H54 (cell line): ENCODE results near the gene BBOX1.
"Not testable (repeated sequence)": the region's sequence is repeated elsewhere in the genome, so short reads cannot be mapped to it uniquely, and the experiment has no call there.

Experiments
- DNase-seq: peaks from one replicate; pipeline ENCODE4 v3.0.0; 2011; ENCODE audit warnings: low spot score, mixed read lengths; ENCODE audit not compliant: insufficient read length
- FAIRE-seq: peaks from 3 replicates; lab custom pipeline; 2011; peaks lifted over from hg19 to GRCh38; lab: Jason Lieb, UNC
- POLR2A ChIP-seq: IDR thresholded peaks from 2 replicates; pipeline ENCODE4 v1.6.1; 2011; ENCODE audit warnings: low read depth, mild to moderate bottlenecking, low read length

BBOX1 gene

DNA sequence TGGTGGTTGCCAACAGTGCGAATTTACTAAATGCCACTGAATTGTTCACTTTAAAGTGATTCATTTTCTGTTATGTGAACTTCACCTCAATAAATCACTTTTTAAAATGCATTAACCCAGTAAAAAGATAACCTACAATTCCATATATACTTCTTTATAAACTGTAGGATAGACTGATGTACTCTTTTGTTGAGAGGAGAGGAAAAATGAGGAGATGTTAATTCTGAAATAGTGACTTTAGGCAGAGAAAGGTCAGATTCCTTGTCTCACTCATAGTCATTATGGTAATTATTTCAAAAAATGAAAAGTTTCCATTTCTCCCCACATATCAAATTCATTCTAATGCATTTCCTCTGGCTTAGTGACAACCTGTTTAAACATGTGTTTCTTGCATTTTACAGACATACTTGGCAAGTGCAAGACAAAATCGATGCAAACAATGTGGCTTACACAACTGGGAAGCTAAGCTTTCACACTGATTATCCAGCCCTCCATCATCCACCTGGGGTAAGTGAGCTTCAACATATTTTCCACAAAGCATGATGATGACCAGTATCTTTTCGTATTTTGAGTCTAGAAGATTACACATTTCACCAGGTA is 74.5 kb downstream of the BBOX1 start:
- TF ChIP-seq POLR2A: no peak
- DNase-seq: no peak
- FAIRE-seq: no peak

DNA sequence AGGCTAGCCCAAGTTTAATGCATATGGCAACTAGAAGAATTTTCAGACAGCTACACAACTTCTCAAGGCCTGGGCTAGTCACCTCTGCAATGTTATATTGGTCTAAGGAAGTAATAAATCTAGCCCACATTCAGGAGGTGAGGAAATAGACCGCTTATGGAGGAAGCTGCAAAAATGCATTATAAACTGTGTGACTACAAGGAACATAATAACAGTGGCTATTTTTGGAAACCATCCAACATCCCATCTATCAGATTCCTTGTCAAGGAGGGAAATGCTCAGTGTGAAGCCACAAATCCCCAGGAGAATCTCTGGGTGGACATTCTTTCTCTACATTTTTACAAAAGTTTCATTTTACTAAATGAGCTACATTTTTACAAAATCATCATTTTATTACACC is 76.1 kb downstream of the BBOX1 start:
- DNase-seq (no peak), FAIRE-seq (no peak)

DNA sequence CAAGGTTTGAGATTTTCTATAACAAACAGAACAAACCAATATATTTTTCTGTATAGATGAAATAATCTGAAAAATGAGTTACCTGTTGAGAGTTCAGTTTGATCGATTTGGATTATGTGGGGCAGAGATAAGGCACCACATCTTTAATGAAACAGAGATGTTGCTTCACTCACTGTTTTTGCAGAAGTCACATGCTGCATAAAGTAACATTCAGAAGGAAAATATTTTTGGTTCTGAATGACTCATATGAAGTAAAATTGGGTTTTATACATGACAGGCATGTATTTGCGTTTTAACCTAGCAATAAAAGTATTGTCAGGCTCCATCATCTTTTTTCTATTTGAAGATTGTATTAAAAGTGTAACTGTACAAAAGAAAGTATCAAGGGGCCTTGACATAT is 77.8 kb downstream of the BBOX1 start:
- no peak for TF ChIP-seq POLR2A
- FAIRE-seq: no peak
- DNase-seq: no peak

More for the DNA sequence above, 76.1 kb downstream of the BBOX1 start:
- no peak for TF ChIP-seq POLR2A

DNA sequence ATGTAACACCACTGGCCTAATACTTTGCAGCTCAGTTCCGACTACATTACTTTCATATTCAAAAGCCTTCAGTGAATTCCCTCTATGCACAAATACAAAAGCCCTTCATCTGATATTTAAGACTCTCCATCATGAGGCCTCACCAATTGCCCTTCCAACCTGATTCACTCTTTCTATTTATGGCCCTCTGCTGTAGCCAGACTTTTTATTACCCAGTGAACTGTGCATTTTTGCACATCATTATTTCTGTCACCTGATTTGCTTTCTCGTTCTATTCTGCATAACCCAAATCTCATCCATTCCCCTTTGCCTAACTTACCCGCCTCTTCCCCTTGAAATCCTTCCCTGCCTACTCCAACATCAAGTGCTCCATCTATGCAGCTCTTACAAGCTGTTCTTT is 78.3 kb downstream of the BBOX1 start:
- no peak for TF ChIP-seq POLR2A
- DNase-seq: no peak
- FAIRE-seq: no peak

DNA sequence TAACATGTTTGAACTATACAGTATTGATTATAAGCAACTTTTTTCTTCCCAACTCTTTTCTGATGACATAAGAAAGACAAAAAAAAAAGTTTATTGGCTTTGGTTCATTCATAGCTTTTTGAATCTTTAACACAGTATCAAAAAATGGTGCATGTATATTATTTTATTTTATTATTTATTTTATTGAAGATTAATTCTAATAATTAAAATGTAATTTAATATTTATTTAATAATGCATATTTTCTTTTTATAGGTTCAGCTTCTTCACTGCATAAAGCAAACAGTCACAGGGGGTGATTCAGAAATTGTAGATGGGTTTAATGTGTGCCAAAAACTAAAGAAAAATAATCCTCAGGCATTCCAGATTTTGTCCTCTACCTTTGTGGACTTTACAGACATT is 78.8 kb downstream of the BBOX1 start:
- TF ChIP-seq POLR2A: no peak
- no peak for DNase-seq
- no peak for FAIRE-seq

DNA sequence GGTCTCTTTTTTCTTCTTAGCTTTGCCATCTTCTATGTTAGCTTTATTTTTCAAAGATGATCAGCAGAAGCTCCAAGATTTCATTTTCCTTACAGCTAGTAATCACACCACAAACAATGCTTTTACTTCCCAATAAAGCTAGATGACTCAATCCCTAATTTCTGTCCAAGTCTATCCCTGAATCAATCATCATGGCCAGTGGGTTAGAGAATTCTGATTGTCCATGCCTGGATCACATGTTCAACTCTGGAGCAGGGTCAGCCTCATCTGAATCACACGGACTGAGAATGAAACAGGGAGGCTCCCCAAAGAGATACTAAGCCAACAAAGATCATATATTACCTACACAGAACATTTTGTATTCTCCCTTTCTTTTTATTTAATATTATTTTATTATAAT is 79.6 kb downstream of the BBOX1 start:
- no peak for FAIRE-seq
- no peak for DNase-seq
- TF ChIP-seq POLR2A: no peak

DNA sequence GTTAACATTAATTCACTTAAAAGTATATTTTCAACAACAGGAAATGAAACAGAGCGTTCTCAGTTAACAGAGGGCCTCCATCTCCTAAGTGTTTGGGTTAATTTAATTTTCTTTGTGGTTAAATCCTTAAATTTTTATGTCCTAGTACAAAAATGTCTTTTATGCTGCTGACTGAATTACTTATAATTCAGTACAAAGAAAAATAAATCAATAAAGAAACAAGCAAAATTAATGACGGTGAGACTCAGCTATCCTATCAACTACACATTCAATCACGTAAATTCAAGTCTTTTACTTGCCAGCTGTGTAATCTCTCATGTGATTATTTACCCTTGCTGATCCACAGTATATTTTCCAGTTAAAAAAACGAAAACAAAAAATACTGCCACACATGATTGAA is 81.4 kb downstream of the BBOX1 start:
- no peak for FAIRE-seq
- no peak for DNase-seq
- TF ChIP-seq POLR2A: no peak

DNA sequence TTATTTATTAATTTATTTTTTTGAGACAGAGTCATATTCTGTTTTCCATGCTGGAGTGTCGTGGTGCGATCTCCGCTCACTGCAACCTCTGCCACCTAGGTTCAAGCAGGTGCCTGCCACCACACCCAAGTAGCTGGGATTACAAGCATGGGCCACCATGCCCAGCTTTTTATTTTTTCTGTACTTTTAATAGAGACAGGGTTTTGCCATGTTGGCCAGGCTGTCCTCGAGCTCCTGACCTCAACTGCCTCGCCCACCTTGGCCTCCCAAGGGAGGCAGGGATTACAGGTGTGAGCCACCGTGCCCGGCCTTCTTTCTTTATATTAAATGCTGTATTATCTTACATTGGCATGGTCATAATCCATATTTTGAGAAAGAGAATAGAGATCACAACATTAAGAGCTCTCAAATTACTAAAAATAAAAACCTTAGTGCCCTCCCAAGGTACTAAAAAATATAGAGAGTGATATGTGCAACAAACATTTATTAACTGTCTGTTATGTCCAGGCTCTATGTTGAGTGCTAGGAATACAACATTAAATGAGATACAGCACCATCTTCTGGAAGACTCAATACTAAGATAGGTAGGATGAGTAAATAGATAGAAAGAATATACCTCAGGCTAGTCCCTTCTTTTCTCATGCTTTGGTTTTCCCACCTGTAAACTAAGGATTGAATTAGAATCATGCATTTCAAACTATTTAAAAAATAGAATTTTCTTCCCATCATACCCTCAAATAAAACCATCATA is 84.1 kb downstream of the BBOX1 start:
- DNase-seq (no peak), FAIRE-seq (no peak)
- TF ChIP-seq POLR2A: no peak

DNA sequence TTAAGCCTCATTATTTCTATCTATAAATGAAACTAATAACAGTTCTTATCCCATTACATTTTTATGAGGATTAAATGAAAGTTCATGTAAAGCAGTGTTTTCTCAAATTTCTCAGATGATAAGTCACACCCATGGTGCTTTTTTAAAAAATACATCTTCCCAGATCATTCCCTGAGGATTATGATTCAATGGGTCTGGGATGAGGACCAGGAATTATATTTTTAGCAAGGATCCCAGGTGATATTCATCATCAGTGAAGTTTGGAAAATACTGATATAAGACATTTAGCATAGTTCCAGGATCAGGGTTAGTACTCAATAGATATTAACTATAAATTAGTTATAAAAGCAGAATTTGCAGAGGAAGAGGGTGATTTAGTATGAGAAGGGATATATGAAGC is 89.1 kb downstream of the BBOX1 start:
- FAIRE-seq (no peak), DNase-seq (no peak)
- no peak for TF ChIP-seq POLR2A

DNA sequence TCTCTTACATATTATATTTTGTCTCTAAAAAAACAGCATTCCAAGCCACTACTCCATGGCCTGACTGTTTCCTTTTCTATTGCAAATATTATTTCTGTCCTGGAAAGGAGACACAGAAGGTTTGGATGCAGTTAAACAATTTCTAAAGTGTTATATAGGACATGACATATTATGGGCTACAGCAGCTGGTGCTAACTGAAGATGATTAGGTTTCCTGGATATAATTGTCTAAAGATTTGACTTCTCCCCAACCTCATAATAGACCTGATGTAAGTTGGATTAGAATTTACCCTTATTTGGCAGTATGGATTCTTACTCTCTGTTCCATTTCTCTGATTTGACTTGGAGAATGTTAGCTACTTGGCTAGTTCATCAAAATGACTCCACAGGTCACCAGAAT is 90.2 kb downstream of the BBOX1 start:
- TF ChIP-seq POLR2A: no peak
- DNase-seq (no peak), FAIRE-seq (no peak)

DNA sequence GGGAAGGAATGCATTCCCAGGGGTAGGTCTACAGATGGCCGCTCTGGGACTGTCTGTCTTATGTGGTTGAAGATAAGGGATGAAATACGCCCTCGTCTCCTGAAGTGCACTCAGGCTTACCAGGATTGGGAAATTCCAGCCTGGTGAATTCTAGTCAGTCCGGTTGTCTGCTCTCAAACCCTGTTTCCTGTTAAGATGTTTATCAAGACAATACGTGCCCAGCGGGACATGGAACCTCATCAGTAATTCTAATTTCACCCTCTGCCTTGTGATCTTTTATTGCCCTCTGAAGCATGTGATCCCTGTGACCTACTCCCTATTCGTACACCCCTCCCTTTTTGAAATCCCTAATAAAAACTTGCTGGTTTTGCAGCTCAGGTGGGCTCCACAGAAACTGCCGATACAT is 95.3 kb downstream of the BBOX1 start:
- DNase-seq: not testable (repeated sequence)

DNA sequence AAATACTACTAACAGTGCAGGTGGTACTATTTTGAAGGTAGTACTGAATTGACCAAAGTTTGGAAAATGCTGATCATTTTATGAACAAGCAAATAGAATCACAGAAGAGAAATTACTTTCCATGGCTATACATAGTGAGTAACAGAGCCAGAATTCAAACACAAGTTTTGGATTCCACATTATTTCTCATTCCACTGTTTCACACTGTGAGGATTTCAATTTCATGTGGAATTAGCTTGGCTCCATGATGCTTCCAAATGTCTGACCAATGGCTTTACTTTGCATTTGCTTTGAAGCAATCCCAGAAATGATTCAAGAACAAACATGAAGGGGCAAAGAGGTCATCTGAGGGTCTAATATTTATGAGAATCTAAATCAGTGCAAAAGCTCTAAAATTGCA is 98.1 kb downstream of the BBOX1 start:
- TF ChIP-seq POLR2A: no peak
- FAIRE-seq: no peak
- no peak for DNase-seq

More for the DNA sequence above, 95.3 kb downstream of the BBOX1 start:
- FAIRE-seq: not testable (repeated sequence)

DNA sequence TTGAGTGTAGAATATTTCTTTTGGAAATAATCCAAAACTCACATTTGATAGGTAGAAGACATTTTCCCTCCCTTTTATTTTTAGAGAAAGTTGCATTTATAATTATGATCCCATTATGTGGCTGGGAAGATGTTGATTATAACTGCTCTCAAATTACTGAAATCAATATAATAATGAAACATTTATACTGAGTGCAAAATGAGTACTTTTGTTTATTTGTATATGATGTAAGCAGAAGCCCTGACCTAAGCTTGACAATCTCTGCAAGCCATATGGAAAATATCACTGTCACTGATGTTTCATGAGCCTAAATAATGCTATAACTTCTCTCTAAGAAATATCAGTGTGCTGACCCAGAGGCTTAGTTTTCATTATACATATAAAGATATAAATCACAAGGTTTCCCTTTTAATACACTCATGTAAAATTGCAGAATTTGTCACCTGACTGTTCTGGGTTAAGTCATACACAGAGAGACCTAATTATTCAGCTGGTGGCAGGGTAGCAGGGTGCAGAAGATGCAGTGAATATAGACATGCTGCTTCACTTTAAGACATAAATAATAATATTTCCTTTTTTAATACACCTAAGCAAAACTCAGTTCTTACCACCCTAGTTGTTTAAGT is 99.2 kb downstream of the BBOX1 start:
- FAIRE-seq (no peak), DNase-seq (no peak)
- no peak for TF ChIP-seq POLR2A

DNA sequence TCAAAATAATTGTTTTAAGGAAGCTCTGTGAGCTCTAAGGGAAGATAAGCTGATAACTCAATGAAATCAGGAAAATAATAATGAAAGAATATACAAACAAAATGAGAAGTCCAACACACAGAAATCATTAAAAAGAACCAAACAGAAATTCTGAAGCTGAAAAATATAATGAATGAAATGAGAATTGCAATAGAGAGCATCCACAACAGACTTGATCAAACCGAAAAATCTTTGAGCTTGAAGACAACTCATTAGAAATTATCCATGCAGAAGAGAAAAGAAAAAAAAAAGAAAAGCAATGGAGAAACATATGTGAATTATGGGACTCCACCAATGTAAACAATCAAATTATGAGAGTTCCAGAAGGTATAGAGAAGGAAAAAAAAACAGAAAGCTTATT is 101.0 kb downstream of the BBOX1 start:
- DNase-seq (no peak), FAIRE-seq (no peak)
- TF ChIP-seq POLR2A: no peak

DNA sequence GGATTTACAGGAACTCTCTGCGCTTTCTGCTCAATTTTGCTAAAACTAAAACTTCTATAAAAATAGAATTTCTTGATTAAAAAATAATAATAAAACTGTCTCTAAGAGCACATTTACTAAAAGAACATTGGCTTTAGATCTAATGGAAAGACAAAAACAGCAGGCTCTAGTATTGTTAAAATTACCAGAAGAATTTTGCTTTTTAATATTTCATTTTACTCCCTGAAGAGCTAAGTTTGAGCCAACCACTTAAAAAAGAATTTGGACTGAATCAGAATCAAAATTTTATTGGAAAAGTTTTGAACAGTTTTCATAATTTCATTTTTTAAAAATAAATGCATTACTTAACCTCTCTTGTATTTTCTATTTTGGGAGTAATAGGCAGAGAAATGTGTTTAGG is 107.3 kb downstream of the BBOX1 start:
- DNase-seq (no peak), FAIRE-seq (no peak)
- TF ChIP-seq POLR2A: no peak

DNA sequence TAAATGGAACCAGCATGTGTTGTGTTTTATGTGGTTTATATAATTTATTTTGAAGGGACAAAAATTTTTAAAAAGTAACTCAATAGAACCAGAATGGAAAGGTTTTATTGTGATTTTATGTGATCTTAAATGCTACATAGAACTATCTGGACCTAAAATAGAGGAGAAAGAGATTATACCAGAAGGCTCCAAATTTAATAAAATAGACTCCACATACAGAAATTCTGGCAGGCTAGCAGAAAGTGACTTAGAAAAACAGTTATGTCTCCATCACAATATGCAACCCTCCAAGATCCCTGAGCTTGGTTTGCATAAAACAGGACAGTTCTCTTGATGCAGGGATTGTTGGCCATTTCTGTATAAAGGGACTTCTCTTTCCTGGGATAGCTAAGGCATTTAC is 107.9 kb downstream of the BBOX1 start:
- no peak for DNase-seq
- no peak for FAIRE-seq
- TF ChIP-seq POLR2A: no peak
